Measurements from ENCODE around the gene CD52.

DNA sequence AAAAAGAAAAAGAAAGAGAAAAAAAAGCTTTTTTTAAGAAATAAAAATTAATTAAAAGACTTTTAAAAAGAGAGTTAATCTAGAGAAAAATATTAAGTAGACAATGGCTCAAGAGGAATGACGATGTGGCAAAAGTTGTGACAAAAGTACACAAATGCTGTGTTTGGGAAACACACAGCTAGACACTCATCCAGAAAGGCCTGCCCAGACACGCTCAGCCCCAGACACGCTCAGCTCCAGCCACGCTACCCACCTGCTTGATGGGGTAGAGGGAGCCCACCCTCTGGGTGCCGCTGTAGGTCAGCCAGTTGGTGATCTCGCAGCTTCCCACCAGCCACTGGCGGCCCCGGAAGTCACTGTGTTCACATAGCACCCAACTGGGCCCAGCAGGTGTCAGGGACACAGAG is 10.2 kb downstream of the CD52 start:
- TF ChIP-seq POLR2A (IDR thresholded peaks at IDR 0.05; ENCODE audit: low read length) (no peak), GATA1 (IDR thresholded peaks at IDR 0.05; ENCODE audit: low read depth, low read length) (no peak)

All from erythroblast (primary cell).